ENCODE data around the gene RPS27. TPM values are rescaled to one million over a fixed set of nuclear protein-coding genes. Genes with fewer than 3 reads are reported as not detected.

The RPS27 gene
- polyA plus RNA-seq, 1 of the 3 experiments (the other 2 are of a cell fraction) = 7,060 TPM

Small RNA genes within 50 kb of the gene (small RNA-seq; reads per million reads assigned to genes)
- 0 to 0.86 (median 0) reads per million in 7 experiments for gene MIR6737
- 0 reads per million in 7 experiments for gene RNU6-179P

Other genes starting within 250 kb of the RPS27 start
- 7.6 and 9.0 TPM in 2 replicates for gene SLC27A3, start 215.4 kb upstream of the RPS27 start, polyA plus RNA-seq (2012; rRNA removed)
- 2.7 and 2.8 TPM in 2 replicates for gene GATAD2B, start 67.8 kb upstream of the RPS27 start, polyA plus RNA-seq (2012; rRNA removed)
- gene DENND4B, start 44.0 kb upstream of the RPS27 start, polyA plus RNA-seq (2012; rRNA removed) = 27.3 and 29.6 TPM in 2 replicates
- gene CRTC2, start 32.1 kb upstream of the RPS27 start, polyA plus RNA-seq (2012; rRNA removed) = 25.5 and 26.2 TPM in 2 replicates
- gene SLC39A1, start 27.2 kb upstream of the RPS27 start, polyA plus RNA-seq (2012; rRNA removed) = 89.6 and 113 TPM in 2 replicates
- gene CREB3L4, start 22.9 kb upstream of the RPS27 start, polyA plus RNA-seq (2012; rRNA removed) = 12.8 and 16.6 TPM in 2 replicates
- gene JTB, start 13.1 kb upstream of the RPS27 start, polyA plus RNA-seq (2012; rRNA removed) = 118 and 122 TPM in 2 replicates
- 156 and 164 TPM in 2 replicates for gene RAB13, start 4.4 kb upstream of the RPS27 start, polyA plus RNA-seq (2012; rRNA removed)
- gene NUP210L, start 164.3 kb downstream of the RPS27 start, polyA plus RNA-seq (2012; rRNA removed) = not detected in 2 replicates
- gene TPM3, start 201.3 kb downstream of the RPS27 start, polyA plus RNA-seq (2012; rRNA removed) = 324 and 359 TPM in 2 replicates
- not detected in 2 replicates for gene CFAP141, start 215.6 kb downstream of the RPS27 start, polyA plus RNA-seq (2012; rRNA removed)
- gene UBAP2L, start 230.2 kb downstream of the RPS27 start, polyA plus RNA-seq (2012; rRNA removed) = 146 and 161 TPM in 2 replicates